ENCODE measurements around the gene ASCL1.

Gene ASCL1

GRCh38 chr12:102980350-102980749 lies 22.9 kb downstream of the ASCL1 start:
- H3K27me3 ChIP-seq (ENCODE audit: control insufficient read depth, insufficient read depth, low read length) = no peaks in the 10 kb centered on the region
- no peaks in the 10 kb centered on the region for H3K4me1 ChIP-seq (ENCODE audit: control insufficient read depth, insufficient read depth, low read length)
- H3K9me3 ChIP-seq (ENCODE audit: control insufficient read depth, insufficient read depth, low read length) = no peaks in the 10 kb centered on the region
- H3K9ac ChIP-seq (ENCODE audit: low read depth, low read length) = no peak overlapping the region
- no peak overlapping the region for H3K4me3 ChIP-seq (ENCODE audit: low read depth, low read length)
- H3K27ac ChIP-seq (ENCODE audit: low read depth, low read length) = no peak overlapping the region
- H3K36me3 ChIP-seq (ENCODE audit: control insufficient read depth, insufficient read depth, low read length) = no peaks in the 10 kb centered on the region

- Histone ChIP-seq H3K27ac (ENCODE audit: low read depth, low read length) (no peak overlapping the region), H3K4me3 (ENCODE audit: low read depth, low read length) (no peak overlapping the region), H3K4me1 (ENCODE audit: control insufficient read depth, insufficient read depth, low read length) (no peaks in the 10 kb centered on the region)
Measured at GRCh38 chr12:102990419-102990818, 32.9 kb downstream of the ASCL1 start.

GRCh38 chr12:102992297-102992696 lies 34.8 kb downstream of the ASCL1 start:
- Histone ChIP-seq H3K9me3 (ENCODE audit: control insufficient read depth, insufficient read depth, low read length) (peaks cover 4% of the 10 kb centered on the region; the same call in 1 of the 2 replicates), H3K4me1 (ENCODE audit: control insufficient read depth, insufficient read depth, low read length) (no peaks in the 10 kb centered on the region), H3K27me3 (ENCODE audit: control insufficient read depth, insufficient read depth, low read length) (no peaks in the 10 kb centered on the region), H3K9ac (ENCODE audit: low read depth, low read length) (no peak overlapping the region), H3K4me3 (ENCODE audit: low read depth, low read length) (no peak overlapping the region), H3K36me3 (ENCODE audit: control insufficient read depth, insufficient read depth, low read length) (no peaks in the 10 kb centered on the region), H3K27ac (ENCODE audit: low read depth, low read length) (no peak overlapping the region)

More at GRCh38 chr12:102990419-102990818, 32.9 kb downstream of the ASCL1 start:
- Histone ChIP-seq H3K27me3 (ENCODE audit: control insufficient read depth, insufficient read depth, low read length) (no peaks in the 10 kb centered on the region), H3K9me3 (ENCODE audit: control insufficient read depth, insufficient read depth, low read length) (no peaks in the 10 kb centered on the region), H3K9ac (ENCODE audit: low read depth, low read length) (no peak overlapping the region), H3K36me3 (ENCODE audit: control insufficient read depth, insufficient read depth, low read length) (no peaks in the 10 kb centered on the region)

- H3K4me1 ChIP-seq (ENCODE audit: control insufficient read depth, insufficient read depth, low read length) = no peaks in the 10 kb centered on the region
- H3K9ac ChIP-seq (ENCODE audit: low read depth, low read length) = no peak overlapping the region
- H3K36me3 ChIP-seq (ENCODE audit: control insufficient read depth, insufficient read depth, low read length) = no peaks in the 10 kb centered on the region
- H3K27me3 ChIP-seq (ENCODE audit: control insufficient read depth, insufficient read depth, low read length) = no peaks in the 10 kb centered on the region
- no peak overlapping the region for H3K27ac ChIP-seq (ENCODE audit: low read depth, low read length)
- H3K4me3 ChIP-seq (ENCODE audit: low read depth, low read length) = no peak overlapping the region
- peaks cover 6% of the 10 kb centered on the region; the same call in 1 of the 2 replicates for H3K9me3 ChIP-seq (ENCODE audit: control insufficient read depth, insufficient read depth, low read length)
Measured at GRCh38 chr12:102992720-102993119, 35.2 kb downstream of the ASCL1 start.

- no peaks in the 10 kb centered on the region for H3K36me3 ChIP-seq (ENCODE audit: control insufficient read depth, insufficient read depth, low read length)
- no peaks in the 10 kb centered on the region for H3K4me1 ChIP-seq (ENCODE audit: control insufficient read depth, insufficient read depth, low read length)
- H3K4me3 ChIP-seq (ENCODE audit: low read depth, low read length) = no peak overlapping the region
Measured at GRCh38 chr12:102993537-102993936, 36.1 kb downstream of the ASCL1 start.

GRCh38 chr12:102995372-102995771 lies 37.9 kb downstream of the ASCL1 start:
- Histone ChIP-seq H3K4me1 (ENCODE audit: control insufficient read depth, insufficient read depth, low read length) (no peaks in the 10 kb centered on the region), H3K27ac (ENCODE audit: low read depth, low read length) (no peak overlapping the region), H3K9ac (ENCODE audit: low read depth, low read length) (no peak overlapping the region), H3K4me3 (ENCODE audit: low read depth, low read length) (no peak overlapping the region), H3K27me3 (ENCODE audit: control insufficient read depth, insufficient read depth, low read length) (no peaks in the 10 kb centered on the region), H3K9me3 (ENCODE audit: control insufficient read depth, insufficient read depth, low read length) (peaks cover 17% of the 10 kb centered on the region), H3K36me3 (ENCODE audit: control insufficient read depth, insufficient read depth, low read length) (no peaks in the 10 kb centered on the region)

More at GRCh38 chr12:102993537-102993936, 36.1 kb downstream of the ASCL1 start:
- no peak overlapping the region for H3K27ac ChIP-seq (ENCODE audit: low read depth, low read length)
- H3K9ac ChIP-seq (ENCODE audit: low read depth, low read length) = no peak overlapping the region
- H3K27me3 ChIP-seq (ENCODE audit: control insufficient read depth, insufficient read depth, low read length) = no peaks in the 10 kb centered on the region
- H3K9me3 ChIP-seq (ENCODE audit: control insufficient read depth, insufficient read depth, low read length) = peaks cover 11% of the 10 kb centered on the region
